Type B pancreatic cell (in vitro differentiated cells): ENCODE measurements around the gene SLC12A7. TPM values are rescaled to one million over a fixed set of nuclear protein-coding genes. Genes with fewer than 3 reads are reported as not detected.

ENCODE experiments used
- DNase-seq: peaks from one replicate; pipeline ENCODE4 v3.0.0; 2021; ENCODE audit warnings: mixed read lengths; ENCODE audit not compliant: unreplicated experiment; ENCODE audit errors: extremely low spot score
- H3K27ac Mint-ChIP-seq: 2 replicates; pipeline ENCODE4 v1.8.0; 2021; ENCODE audit warnings: mild to moderate bottlenecking, mixed read lengths
- H3K27me3 Mint-ChIP-seq: 2 replicates; pipeline ENCODE4 v1.8.0; 2021; ENCODE audit warnings: mixed read lengths
- H3K36me3 Mint-ChIP-seq: 2 replicates; pipeline ENCODE4 v1.8.0; 2021; ENCODE audit warnings: mixed read lengths
- H3K4me1 Mint-ChIP-seq: one replicate; pipeline ENCODE4 v1.8.0; 2021; ENCODE audit warnings: mixed read lengths; ENCODE audit not compliant: unreplicated experiment
- H3K4me3 Mint-ChIP-seq: 2 replicates; pipeline ENCODE4 v1.8.0; 2021; ENCODE audit warnings: mild to moderate bottlenecking, mixed read lengths
- H3K9me3 Mint-ChIP-seq: 2 replicates; pipeline ENCODE4 v1.8.0; 2021; ENCODE audit warnings: mixed read lengths
- CTCF ChIP-seq: fragments of 200-600 bp; sonication (generic); conservative IDR thresholded peaks from 2 replicates; pipeline ENCODE4 v1.5.0; 2021; ENCODE audit warnings: antibody characterized with exemption, mild to moderate bottlenecking
- total RNA-seq: library from RNA; stranded (reverse); gene quantifications from 2 replicates; pipeline ENCODE4 v1.2.1, GENCODE V29; 2021; ENCODE audit warnings: low replicate concordance

SLC12A7 gene
- total RNA-seq, 1 donor from 2014 or later, result 57.6 TPM

DNA sequence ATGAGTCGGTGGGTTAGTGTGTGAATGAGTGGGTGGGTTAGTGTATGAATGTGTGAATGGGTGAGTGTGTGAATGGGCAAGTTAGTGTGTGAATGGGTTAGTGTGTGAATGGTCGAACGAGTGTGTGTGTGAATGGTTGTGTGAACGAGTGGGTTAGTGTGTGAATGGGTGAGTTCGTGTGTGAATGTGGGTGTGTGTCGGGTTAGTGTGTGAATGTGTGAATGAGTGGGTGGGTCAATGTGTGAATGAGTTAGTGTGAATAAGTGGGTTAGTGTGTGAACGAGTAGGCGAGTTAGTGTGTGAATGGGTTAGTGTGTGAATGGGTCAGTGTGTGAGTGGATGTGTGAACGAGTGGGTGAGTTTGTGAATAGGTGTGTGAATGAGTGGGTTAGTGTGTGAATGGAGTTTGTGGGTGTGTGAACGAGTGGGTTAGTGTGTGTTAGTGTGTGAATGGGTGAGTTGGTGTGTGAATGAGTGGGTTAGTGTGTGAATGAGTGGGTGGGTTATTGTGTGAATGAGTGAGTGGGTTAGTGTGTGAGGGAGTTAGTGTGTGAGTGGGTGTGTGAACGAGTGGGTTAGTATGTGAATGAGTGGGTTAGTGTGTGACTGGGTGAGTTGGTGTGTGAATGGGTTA, 64.4 kb downstream of the SLC12A7 start:
- Mint-ChIP-seq H3K27ac (no peak overlapping the region), H3K9me3 (peaks cover 20% of the 10 kb centered on the region), H3K36me3 (peaks cover 19% of the 10 kb centered on the region), H3K27me3 (no peaks in the 10 kb centered on the region), H3K4me3 (no peak overlapping the region), H3K4me1 (peaks cover 5% of the 10 kb centered on the region)
- no peak for DNase-seq
- no peak for TF ChIP-seq CTCF

GRCh38 chr5:1045960-1046560, 65.8 kb downstream of the SLC12A7 start:
- peaks cover 22% of the 10 kb centered on the region for H3K9me3 Mint-ChIP-seq

GRCh38 chr5:1044117-1044516, 67.7 kb downstream of the SLC12A7 start:
- no peak overlapping the region for H3K4me3 Mint-ChIP-seq
- H3K27me3 Mint-ChIP-seq, result no peaks in the 10 kb centered on the region
- DNase-seq, result no peak
- H3K27ac Mint-ChIP-seq, result no peak overlapping the region
- peaks cover 22% of the 10 kb centered on the region for H3K9me3 Mint-ChIP-seq
- H3K36me3 Mint-ChIP-seq, result peaks cover 31% of the 10 kb centered on the region
- no peak for TF ChIP-seq CTCF
- no peaks in the 10 kb centered on the region for H3K4me1 Mint-ChIP-seq

More at GRCh38 chr5:1045960-1046560, 65.8 kb downstream of the SLC12A7 start:
- peaks cover 5% of the 10 kb centered on the region for H3K4me1 Mint-ChIP-seq
- H3K36me3 Mint-ChIP-seq, result peaks cover 21% of the 10 kb centered on the region
- no peak for DNase-seq
- peak overlapping the region; percentile 17 for H3K27ac Mint-ChIP-seq
- TF ChIP-seq CTCF, result no peak
- H3K27me3 Mint-ChIP-seq, result no peaks in the 10 kb centered on the region
- no peak overlapping the region for H3K4me3 Mint-ChIP-seq

- Mint-ChIP-seq H3K9me3 (peaks cover 22% of the 10 kb centered on the region), H3K4me1 (no peaks in the 10 kb centered on the region), H3K4me3 (no peak overlapping the region), H3K27ac (no peak overlapping the region), H3K27me3 (no peaks in the 10 kb centered on the region), H3K36me3 (peaks cover 31% of the 10 kb centered on the region)
- TF ChIP-seq CTCF, result no peak
- no peak for DNase-seq
These were observed 68.5 kb downstream of the SLC12A7 start for GRCh38 chr5:1043327-1043726.

GRCh38 chr5:1042626-1043025, 69.2 kb downstream of the SLC12A7 start:
- Mint-ChIP-seq H3K36me3 (peaks cover 27% of the 10 kb centered on the region), H3K4me1 (no peaks in the 10 kb centered on the region), H3K4me3 (no peak overlapping the region), H3K27ac (no peak overlapping the region), H3K27me3 (no peaks in the 10 kb centered on the region), H3K9me3 (peaks cover 22% of the 10 kb centered on the region)
- TF ChIP-seq CTCF, result no peak
- no peak for DNase-seq
